Left ventricle myocardium superior (tissue), 1 donor: ENCODE measurements around the gene PLPPR3. TPM values are rescaled to one million over a fixed set of nuclear protein-coding genes. Genes with fewer than 3 reads are reported as not detected.

Experiments used
- ATAC-seq: fragments of 200-7000 bp; cut with Tn5 transposase; one replicate; pipeline ENCODE4 v1.9.1; 2020; ENCODE audit warnings: mild to moderate bottlenecking, moderate library complexity
- DNase-seq: peaks from one replicate; pipeline ENCODE4 v3.0.0-alpha.2; 2020
- intact Hi-C: fragments of 100-400 bp; cut with micrococcal nuclease; formaldehyde crosslinking; loops from one replicate; pipeline ENCODE4 v1.11.0; 2022
- total RNA-seq: library from RNA; stranded (reverse); fragmentation: NEBNext Ultra II Directional; extraction: Animal tissue kit (Norgen Biotek cat#: 25700); gene quantifications from one replicate; pipeline ENCODE4 v1.2.1, GENCODE V29; 2021
- donor health status: DM: no; HTN: yes; CAD: no; lungs with severe emphysema.

The PLPPR3 gene
- total RNA-seq, 1 donor from 2014 or later: not detected

DNA sequence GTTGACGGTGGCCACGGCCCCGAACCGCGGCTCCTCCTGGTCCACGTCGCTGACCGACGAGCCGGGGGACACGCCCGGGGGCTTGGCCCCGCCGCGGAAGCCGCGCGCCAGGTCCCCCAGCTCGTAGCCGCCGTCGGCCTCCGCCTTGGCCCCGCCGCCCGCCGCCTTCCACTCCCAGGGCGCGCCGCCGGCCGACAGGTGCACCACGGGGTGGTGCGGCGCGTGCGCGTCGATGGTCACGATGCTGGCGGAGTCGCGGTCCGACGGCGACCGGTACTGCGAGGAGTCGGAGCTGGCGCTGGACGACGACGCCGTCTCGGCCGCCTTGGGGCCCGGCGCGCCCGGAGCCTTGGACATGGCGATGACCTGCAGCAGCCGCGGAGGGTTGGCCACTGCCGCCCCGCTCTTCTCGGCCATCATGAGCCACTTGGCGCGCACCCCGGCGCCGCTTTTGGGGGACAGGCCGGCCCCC, 9.0 kb downstream of the PLPPR3 start:
- ATAC-seq (no peak), DNase-seq (no peak)
- intact Hi-C loops: no loop called here

DNA sequence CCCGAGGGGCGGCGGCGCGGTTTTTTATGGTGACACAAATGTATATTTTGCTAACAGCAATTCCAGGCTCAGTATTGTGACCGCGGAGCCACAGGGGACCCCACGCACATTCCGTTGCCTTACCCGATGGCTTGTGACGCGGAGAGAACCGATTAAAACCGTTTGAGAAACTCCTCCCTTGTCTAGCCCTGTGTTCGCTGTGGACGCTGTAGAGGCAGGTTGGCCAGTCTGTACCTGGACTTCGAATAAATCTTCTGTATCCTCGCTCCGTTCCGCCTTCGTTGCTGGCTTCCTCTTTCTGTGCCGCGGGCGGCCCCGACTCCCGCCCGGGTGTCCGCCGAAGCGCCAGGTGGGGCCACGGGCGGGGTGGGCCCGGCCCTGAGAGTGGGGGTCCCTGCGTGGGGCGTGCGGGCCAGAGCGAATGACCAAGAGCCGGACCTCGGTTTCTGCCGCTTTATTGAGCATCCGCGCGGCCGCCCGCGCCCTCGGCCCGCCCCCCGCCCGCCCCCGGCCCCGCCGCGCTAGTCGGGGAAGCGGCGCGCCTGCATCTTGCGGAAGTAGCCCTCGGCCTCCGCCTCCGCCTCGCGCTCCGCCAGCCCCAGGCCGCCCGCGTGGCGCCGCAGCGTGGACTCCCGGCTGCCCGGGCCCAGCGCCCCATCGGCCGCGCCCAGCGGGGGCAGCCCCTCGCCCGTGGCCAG, 9.6 kb downstream of the PLPPR3 start:
- ATAC-seq: no peak
- no peak for DNase-seq
- intact Hi-C loops: no loop called here

DNA sequence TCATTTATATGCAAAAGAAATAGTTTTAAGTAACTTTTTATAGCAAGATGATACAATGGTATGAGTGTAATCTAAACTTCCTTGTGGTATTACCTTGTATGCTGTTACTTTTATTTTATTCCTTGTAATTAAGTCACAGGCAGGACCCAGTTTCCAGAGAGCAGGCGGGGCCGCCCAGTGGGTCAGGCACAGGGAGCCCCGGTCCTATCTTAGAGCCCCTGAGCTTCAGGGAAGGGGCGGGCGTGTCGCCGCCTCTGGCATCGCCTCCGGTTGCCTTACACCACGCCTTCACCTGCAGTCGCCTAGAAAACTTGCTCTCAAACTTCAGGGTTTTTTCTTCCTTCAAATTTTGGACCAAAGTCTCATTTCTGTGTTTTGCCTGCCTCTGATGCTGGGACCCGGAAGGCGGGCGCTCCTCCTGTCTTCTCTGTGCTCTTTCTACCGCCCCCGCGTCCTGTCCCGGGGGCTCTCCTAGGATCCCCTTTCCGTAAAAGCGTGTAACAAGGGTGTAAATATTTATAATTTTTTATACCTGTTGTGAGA, 10.2 kb downstream of the PLPPR3 start:
- ATAC-seq: no peak
- intact Hi-C loops: no loop called here
- DNase-seq: no peak

DNA sequence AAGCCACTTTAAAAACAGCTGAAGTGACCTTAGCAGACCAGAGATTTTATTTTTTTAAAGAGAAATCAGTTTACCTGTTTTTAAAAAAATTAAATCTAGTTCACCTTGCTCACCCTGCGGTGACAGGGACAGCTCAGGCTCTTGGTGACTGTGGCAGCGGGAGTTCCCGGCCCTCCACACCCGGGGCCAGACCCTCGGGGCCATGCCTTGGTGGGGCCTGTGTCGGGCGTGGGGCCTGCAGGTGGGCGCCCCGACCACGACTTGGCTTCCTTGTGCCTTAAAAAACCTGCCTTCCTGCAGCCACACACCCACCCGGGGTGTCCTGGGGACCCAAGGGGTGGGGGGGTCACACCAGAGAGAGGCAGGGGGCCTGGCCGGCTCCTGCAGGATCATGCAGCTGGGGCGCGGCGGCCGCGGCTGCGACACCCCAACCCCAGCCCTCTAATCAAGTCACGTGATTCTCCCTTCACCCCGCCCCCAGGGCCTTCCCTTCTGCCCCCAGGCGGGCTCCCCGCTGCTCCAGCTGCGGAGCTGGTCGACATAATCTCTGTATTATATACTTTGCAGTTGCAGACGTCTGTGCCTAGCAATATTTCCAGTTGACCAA, 10.8 kb downstream of the PLPPR3 start:
- intact Hi-C loops: no loop called here
- ATAC-seq: no peak
- DNase-seq: no peak

DNA sequence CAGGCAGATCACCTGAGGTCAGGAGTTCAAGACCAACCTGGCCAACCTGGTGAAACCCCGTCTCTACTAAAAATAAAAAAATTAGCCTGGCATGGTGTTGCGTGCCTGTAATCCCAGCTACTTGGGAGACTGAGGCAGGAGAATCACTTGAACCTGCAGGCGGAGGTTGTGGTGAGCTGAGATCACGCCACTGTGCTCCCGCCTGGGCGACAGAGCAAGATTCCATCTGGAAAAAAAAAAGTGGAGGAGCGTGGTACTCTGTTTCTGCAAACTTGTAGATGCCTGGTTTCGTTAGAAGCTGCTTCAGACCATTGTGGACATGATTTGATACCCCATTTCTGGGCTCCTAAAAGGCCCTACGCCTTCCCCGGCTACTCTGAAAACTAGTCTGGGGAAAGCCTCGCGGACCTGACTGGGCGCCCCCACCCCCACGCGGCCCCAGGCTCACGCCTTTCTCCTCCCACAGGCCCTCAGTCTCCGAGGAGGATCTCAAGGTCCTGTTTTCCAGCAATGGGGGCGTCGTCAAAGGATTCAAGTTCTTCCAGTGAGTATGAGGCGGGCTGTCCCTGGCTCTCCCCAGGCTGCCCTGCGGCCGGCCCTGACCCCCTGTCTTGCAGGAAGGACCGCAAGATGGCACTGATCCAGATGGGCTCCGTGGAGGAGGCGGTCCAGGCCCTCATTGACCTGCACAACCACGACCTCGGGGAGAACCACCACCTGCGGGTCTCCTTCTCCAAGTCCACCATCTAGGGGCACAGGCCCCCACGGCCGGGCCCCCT, 11.5 kb downstream of the PLPPR3 start:
- no peak for ATAC-seq
- peak; percentile 35 for DNase-seq
- intact Hi-C loops: no loop called here

DNA sequence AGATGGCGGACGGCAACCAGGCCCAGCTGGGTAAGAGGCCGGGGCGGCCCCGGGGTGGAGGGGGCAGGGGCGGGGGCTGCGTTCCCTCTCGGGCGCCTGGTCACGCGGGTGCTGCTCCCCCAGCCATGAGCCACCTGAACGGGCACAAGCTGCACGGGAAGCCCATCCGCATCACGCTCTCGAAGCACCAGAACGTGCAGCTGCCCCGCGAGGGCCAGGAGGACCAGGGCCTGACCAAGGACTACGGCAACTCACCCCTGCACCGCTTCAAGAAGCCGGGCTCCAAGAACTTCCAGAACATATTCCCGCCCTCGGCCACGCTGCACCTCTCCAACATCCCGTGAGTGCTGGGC, 13.4 kb downstream of the PLPPR3 start:
- no peak for ATAC-seq
- DNase-seq: no peak
- intact Hi-C loops: no loop called here

DNA sequence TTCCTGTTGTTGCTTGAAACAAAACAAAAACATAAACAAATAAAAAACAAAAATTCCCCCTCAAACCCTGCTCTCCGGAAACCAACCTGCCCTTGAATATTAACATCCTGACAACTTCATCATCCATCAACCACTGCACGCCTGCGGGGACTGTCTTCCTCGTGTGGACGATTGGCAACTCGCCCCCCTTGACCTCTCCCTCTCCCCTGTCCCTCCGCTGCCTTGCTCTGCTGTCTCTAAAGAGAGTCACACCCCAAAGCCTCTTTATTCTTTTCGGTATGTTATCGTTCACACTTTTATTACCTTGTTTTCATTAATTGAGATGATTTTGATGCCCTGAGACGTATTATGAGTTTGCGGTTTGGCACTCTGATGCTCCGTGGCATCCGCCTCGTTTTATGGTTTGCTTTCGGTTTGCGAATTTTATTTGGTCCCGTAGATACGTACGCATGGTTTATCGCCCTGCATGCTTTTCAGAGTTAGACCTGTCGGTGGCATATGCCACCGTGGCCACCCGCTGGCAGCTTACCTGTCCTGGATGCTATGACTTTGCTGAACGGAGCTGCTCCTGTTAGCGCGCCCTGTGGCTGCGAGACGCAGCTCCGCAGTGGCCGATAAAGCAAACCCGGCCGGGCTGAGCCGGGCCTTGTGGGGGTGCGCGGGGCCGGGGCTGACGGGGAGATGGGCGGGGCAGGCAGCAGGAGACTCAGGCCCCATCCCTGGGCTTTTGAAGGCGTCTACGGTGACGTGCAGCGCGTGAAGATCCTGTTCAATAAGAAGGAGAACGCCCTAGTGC, 13.9 kb downstream of the PLPPR3 start:
- ATAC-seq (no peak), DNase-seq (no peak)

DNA sequence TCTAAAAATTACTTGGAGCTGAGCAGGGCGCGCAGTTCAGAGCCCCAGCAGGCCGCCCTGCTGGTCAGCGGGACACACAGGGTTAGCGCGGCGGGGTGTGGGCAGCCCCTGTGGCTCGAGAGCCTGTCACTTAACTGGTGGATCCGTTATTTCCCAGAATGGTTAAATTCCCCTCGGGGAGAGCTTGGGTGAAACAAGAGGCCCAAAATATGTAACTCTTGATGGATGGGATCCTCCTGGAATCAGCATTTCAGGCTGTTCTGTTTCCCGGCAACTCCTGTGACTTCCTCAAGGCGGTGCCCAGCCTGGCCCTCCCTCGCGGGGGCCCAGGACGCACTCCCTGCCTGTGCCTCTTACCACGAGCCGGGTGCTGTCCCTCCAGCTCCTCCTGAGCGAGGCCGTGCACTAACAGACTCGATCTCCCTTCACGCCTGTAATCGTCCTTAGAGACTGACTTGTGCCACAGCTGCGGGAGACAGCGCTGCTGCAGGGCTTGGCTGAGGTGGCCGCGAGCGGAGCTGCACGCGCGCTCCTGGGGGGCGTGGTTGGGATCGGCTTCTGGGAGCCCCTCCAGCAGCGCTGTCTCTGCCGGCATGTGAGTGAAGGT, 14.8 kb downstream of the PLPPR3 start:
- ATAC-seq: no peak

More for the DNA sequence above, 13.9 kb downstream of the PLPPR3 start:
- intact Hi-C loops: no loop called here

DNA sequence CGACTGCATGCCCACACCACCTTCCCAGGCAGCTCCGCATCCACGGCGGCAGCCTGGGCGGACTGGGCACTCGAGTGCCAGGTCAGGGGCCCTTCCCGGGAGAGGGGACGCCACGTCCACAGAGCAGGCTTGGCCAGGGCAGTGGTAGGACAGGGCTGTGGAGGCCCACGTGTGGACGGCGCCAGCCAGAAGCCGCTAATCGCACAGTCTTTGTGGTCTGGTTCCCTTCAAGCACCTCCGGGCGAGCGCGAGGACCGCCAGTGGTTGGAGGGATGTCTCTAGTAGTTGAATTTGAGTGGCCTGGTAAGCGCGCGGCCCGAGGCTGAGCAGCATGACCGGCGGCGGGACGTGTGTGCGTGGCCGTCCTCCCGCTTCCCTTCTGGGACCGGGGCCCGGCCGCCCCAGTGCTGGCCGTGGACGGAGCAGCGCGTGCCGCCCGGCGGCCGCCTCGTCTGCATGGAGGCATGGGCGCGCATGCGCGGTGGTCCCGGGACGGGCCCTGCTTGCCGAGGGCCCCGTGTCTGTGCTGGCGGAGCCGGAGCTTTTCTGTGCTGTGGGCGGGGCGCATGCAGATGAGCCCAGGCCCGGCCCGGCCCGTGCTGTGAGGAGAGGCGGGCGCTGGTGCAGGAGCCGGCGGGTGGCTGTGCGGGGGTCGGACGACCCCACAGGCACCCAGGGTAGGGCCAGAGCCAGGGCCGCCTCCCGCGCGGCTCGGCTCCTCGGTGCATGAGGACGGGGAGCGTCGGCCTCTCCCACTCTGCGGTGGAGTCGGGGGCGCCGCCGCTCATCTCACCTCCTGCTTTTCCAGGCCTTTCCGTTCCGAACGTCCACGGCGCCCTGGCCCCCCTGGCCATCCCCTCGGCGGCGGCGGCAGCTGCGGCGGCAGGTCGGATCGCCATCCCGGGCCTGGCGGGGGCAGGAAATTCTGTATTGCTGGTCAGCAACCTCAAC, 15.9 kb downstream of the PLPPR3 start:
- intact Hi-C loops: no loop called here
- peak; percentile 34 for DNase-seq
- no peak for ATAC-seq

More for the DNA sequence above, 14.8 kb downstream of the PLPPR3 start:
- no peak for DNase-seq
- intact Hi-C loops: no loop called here

DNA sequence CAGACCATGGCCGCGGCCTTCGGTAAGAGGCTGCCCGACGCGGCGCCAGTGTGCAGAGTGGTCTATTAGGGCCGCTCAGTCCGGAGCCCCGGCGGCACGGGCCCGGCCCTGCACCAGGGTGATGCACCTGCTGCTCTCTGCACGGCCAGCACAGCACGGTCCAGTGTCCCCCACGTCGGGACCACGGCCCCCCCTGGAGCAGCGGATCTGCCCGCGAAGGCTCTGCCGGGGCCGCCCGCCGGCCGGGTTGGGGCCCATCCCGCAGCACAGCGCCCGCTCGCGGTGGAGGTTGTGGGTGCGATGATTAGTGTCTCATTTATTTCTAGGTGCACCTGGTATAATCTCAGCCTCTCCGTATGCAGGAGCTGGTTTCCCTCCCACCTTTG, 16.6 kb downstream of the PLPPR3 start:
- DNase-seq (no peak), ATAC-seq (no peak)
- intact Hi-C loops: no loop called here

DNA sequence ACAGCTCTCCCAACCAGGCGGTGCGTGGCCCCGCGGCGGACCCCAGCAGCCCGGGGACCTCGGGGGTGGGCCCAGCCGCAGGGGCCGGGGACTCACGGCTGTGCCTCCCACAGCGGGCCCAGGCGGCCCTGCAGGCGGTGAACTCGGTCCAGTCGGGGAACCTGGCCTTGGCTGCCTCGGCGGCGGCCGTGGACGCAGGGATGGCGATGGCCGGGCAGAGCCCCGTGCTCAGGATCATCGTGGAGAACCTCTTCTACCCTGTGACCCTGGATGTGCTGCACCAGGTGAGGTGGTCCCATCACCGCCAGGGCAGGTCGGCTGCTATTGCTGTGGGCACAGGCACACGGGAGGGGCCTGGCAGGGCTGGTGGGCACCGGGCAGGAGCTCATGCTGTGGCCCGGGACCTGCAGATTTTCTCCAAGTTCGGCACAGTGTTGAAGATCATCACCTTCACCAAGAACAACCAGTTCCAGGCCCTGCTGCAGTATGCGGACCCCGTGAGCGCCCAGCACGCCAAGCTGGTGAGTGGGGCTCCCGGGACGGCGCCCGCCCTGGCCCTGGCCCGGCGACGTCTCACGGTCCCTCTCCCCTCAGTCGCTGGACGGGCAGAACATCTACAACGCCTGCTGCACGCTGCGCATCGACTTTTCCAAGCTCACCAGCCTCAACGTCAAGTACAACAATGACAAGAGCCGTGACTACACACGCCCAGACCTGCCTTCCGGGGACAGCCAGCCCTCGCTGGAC, 17.2 kb downstream of the PLPPR3 start:
- ATAC-seq: no peak
- DNase-seq: no peak
- intact Hi-C loops: no loop called here

DNA sequence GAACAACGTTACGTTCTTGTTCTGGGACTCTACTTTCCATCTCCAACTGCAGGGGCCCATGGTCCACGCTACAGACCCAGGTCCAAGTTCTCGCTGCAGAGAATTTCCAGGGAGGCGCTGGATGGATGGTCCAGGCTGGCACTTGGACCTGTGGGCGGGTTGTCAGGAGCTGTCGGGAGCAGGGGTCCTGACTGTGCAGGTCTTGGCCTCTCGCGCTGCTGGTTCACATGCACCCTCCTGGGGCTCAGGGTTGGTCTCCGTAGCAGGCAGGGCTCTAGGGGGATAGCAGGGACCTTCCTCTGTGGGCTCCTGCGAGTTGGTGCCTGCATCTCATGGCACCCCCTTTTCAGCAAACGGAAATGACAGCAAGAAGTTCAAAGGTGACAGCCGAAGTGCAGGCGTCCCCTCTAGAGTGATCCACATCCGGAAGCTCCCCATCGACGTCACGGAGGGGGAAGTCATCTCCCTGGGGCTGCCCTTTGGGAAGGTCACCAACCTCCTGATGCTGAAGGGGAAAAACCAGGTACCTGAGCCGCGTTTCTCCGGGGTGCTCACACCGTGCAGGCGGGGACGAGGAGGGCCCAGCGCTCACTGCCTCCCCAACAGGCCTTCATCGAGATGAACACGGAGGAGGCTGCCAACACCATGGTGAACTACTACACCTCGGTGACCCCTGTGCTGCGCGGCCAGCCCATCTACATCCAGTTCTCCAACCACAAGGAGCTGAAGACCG, 17.9 kb downstream of the PLPPR3 start:
- no peak for ATAC-seq
- DNase-seq: no peak
- intact Hi-C loops: no loop called here

DNA sequence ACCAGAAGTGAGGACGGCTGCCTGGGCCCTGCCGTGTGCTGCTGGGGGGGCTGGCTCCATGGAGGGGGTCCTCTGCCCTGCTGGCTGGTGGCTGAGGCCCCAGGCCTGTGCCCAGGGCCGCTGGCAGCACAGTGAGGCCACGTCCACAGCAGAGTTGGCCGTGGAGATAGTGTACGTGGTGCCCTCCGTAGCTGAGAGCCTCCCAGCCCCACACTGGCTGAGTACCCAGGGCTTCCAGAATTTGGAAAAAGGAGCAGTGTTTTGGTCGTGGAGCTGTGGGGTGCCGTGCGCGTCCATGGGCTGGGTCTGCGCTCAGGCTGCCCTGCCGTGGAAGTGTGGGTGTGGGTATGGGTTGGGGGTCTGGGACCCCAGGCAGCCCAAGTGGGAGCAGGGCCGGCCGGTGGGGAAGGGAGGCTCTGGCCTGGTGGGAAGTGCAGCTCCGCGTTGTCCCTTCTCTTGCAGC, 18.6 kb downstream of the PLPPR3 start:
- no peak for ATAC-seq
- no peak for DNase-seq
- intact Hi-C loops: no loop called here

DNA sequence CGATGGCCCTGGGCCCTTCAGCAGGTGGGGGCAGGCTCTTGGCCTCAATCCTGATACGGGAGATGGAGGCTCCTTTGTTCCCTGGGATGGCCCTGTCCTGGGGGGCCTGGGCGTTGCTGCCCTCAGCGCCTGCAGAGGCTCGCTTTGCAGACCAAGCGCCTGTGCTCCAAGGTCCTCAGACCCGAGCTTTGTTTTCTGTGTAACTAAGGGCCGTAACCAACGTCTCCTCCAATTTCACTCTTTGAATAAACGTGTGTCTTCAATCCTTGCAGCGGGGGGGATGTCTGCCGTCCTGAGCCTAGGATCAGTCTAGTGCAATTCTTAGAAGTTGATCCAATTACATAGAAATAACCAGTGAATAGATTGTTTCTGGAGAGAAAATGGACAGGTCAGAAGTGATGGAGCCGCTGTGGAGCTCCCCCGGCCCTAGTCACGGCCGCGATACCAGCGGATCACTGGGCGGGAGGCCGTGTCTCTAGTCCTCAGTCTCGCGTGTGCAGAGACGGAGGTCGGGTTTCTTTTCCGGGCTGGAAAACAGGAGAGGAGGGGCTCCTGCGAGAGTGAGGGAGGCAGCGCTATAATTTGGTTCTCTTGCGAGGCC, 19.2 kb downstream of the PLPPR3 start:
- intact Hi-C loops: no loop called here
- ATAC-seq: no peak

DNA sequence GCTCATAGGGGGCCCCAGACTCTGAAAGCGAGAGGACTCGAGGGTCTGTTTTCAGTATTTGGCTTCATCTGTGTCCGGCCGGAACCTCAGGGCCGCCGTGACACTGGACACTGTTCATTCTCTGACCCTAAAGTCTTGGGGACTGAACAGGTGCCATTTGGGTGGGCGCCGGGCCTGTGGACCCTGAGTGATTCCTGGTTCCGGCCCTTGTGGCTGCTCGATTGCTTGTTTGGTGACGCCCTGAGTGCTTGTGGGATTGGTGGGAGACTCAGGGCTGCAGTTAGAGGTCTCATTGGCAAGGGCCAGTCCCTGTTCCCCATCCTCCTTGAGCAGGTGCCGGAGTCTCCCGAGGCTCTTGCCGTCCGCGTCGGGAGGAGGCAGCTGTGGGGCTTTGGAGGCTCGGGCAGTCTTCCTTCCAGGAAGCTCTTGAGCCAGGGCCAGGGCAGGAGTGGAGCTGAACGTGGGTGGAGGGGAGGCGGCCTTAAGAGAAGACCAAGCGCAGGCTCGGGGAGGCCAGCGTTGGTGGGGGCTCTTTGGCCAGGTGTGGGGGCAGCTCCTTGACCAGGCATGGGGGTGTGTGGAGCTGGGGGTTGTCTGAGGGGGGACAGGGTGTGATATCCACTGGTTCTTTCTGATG, 19.8 kb downstream of the PLPPR3 start:
- peak; percentile 67 for DNase-seq
- ATAC-seq: peak; percentile 10
- intact Hi-C loops: no loop called here

More for the DNA sequence above, 19.2 kb downstream of the PLPPR3 start:
- DNase-seq: no peak
